ENCODE results near the gene CMTM3.
"Not testable (repeated sequence)": the region's sequence is repeated elsewhere in the genome, so short reads cannot be mapped to it uniquely, and the experiment has no call there.

CMTM3 gene

GRCh38 chr16:66585481-66586239 lies 18.8 kb upstream of the CMTM3 start:
- no peak for DNase-seq (ENCODE audit: low read depth)

DNA sequence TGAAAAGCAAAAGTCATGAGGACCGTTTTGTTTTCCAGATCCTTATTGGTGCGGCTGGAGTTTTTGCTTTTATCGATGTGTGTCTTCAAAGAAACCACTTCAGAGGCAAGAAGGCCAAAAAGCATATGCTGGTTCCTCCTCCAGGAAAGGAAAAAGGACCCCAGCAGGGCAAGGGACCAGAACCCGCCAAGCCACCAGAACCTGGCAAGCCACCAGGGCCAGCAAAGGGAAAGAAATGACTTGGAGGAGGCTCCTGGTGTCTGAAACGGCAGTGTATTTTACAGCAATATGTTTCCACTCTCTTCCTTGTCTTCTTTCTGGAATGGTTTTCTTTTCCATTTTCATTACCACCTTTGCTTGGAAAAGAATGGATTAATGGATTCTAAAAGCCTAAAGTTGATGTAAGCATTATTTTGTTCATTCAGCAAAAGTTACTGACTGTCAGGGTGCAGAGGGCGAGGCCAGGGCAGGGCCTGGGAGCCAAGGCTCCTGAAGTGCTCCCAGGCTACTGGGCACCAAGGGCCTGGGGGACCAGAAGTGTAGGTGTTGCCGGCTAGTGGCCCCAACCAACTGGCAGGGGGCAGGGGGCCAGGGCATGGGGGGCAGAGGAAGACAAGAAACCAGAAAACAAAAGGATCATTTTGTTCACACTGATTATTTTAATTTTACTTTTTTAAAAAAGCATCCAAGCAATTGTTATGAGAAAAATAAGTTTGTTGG lies 16.5 kb upstream of the CMTM3 start:
- DNase-seq (ENCODE audit: low read depth), result no peak

GRCh38 chr16:66588981-66589713 lies 15.4 kb upstream of the CMTM3 start:
- DNase-seq (ENCODE audit: low read depth), result peak; percentile 42

- peak; percentile 16 for DNase-seq (ENCODE audit: low read depth)
These were observed 14.2 kb upstream of the CMTM3 start for GRCh38 chr16:66590322-66590721.

DNA sequence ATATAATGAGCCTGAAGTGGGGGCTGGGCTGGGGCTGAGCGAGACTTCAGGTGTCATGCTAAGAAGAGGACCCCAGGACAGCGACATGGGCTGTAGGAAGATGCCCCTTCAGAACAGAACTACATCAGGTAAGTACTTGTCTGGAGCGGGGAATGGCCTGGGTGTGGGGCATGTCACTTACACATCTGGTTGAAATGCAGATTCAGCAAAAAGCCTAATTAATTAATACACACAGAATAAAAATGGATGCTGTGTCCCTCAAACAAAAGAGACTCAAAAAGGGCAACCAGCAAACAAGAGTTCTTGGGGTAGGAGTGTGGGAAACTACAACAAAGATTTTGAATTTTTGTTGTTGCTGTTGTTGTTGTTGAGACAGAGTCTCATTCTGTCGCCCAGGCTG lies 13.5 kb upstream of the CMTM3 start:
- DNase-seq (ENCODE audit: low read depth), result no peak

DNA sequence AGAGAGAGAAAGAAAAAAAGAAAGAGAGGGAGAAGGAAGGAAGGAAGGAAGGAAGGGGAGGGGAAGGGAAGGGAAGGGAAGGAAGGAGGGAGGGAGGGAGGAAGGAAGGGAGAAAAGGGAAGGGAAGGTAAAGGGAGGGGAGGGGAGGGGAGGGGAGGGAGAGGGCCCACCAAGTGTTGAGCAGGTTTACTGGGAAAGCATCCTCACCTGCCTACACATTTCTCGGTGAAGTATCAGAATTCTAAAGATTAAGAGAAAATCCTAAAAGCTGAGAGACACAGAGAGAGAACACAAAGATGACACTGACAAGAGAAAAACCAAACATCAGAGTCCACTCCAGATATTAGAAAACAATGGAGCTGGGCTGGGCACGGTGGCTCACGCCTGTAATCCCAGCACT lies 12.3 kb upstream of the CMTM3 start:
- DNase-seq (ENCODE audit: low read depth), result no peak

GRCh38 chr16:66592814-66593213 lies 11.7 kb upstream of the CMTM3 start:
- DNase-seq (ENCODE audit: low read depth), result no peak

DNA sequence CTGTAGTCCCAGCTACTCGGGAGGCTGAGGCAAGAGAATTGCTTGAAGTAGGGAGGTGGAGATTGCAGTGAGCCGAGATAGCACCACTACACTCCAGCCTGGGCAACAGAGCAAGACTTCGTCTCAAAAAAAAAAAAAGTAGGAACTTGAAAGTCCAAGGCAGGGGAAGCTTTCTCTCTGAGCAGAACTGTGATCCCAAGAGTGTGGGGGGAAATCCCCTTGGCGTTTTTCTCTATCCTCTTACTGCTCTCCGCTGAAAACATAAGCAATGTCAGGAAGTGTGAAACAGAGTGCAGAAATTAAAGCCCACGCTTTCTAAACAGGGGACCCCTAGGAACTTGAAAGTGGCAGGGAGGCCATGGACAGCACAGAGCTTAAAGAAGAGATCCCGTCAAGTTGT lies 9.8 kb upstream of the CMTM3 start:
- DNase-seq (ENCODE audit: low read depth), result no peak

- DNase-seq (ENCODE audit: low read depth), result not testable (repeated sequence)
These were observed 7.9 kb upstream of the CMTM3 start for GRCh38 chr16:66596559-66596958.

GRCh38 chr16:66596986-66597848 lies 7.3 kb upstream of the CMTM3 start:
- DNase-seq (ENCODE audit: low read depth), result no peak

- DNase-seq (ENCODE audit: low read depth), result no peak
These were observed 6.4 kb upstream of the CMTM3 start for GRCh38 chr16:66598111-66598510.

DNA sequence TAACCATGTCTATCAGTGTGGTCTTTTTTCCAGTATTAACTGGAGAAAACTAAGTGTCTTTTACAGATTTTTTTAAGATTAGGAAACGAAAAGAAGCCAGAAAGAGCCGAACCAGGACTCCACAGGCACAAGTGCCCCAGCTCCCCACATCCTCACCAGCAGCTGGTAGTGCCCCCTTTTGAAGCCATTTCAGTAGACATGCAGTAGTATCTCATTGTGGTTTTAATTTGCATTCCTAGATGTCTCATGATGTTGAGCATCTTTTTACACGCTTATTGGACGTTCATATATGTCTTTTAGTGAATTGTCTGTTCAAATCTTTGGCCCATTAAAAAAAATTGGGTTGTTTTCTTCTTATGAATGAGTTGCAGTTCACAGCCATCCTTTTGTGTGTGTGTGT lies 4.8 kb upstream of the CMTM3 start:
- DNase-seq (ENCODE audit: low read depth), result no peak

DNA sequence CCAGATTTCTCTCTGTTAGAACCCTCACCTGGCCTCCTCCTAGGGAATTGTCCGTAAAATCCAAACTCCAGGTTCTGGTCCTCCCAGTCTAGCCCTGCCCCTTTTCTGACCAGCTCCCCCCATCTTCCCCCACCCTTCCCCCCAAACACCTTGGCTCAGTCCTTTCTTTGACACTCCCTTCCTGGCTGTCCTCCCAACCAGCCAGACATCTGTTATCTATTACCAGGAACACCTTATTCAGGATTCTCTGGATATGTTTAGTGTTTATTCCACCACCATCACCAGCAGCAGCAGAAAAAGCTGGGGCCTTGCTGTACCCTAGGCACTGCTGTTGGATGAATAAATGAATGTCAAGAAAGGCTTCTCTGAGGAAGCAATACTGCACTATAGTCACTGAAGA lies 4.0 kb upstream of the CMTM3 start:
- DNase-seq (ENCODE audit: low read depth), result no peak

DNA sequence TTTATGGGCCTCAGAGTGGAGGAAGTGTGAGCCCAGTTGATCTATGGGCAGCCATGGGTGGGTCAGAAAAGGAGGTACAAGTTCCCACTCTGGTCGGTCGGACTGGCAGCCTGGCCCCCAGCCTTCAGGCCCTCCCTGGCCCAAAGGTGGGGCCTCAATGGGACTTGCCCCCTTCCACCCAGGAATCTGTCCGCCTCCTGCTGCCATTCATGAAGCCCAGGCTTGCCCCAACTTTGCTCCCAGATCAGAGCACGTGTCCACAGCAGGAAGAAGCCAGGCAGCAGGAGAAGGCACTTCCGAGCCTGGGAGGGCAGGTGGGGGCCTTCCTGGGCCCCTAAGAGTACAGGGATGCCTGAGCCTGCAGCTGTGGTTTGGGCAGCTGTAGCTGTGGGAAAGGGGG lies 3.0 kb upstream of the CMTM3 start:
- no peak for DNase-seq (ENCODE audit: low read depth)

- peak; percentile 55 for DNase-seq (ENCODE audit: low read depth)
These were observed 748 bp upstream of the CMTM3 start for GRCh38 chr16:66603537-66604375.

- DNase-seq (ENCODE audit: low read depth), result peak; percentile 26
These were observed 874 bp downstream of the CMTM3 start for GRCh38 chr16:66605177-66605978.

- DNase-seq (ENCODE audit: low read depth), result no peak
These were observed 1.7 kb downstream of the CMTM3 start for GRCh38 chr16:66605979-66606751.

GRCh38 chr16:66608241-66609138 lies 4.0 kb downstream of the CMTM3 start:
- peak; percentile 82 for DNase-seq (ENCODE audit: low read depth)

Data from stimulated activated CD4-positive, alpha-beta T cell treated with anti-CD3 and anti-CD28 coated beads, Interleukin-2, amount 100 ng/mL, for 4 hours (primary cell).